Adipocyte (in vitro differentiated cells): Measurements from ENCODE around the gene RAD9A.

ENCODE experiments used
- DNase-seq: peaks from one replicate; pipeline ENCODE4 v3.0.0-alpha.2; 2015; ENCODE audit warnings: low read depth
- H3K27me3 ChIP-seq: replicated peaks from 2 replicates; pipeline ENCODE4 v1.7.0; 2013; ENCODE audit warnings: mild to moderate bottlenecking, low read length, moderate library complexity; ENCODE audit not compliant: control insufficient read depth, insufficient read depth
- H3K36me3 ChIP-seq: 2 replicates; pipeline ENCODE4 v1.7.0; 2013; ENCODE audit warnings: low read length, mild to moderate bottlenecking, moderate library complexity; ENCODE audit not compliant: control insufficient read depth, insufficient read depth, severe bottlenecking
- H3K4me1 ChIP-seq: 2 replicates; pipeline ENCODE4 v1.7.0; 2013; ENCODE audit warnings: mild to moderate bottlenecking, low read length, moderate library complexity; ENCODE audit not compliant: control insufficient read depth, insufficient read depth
- H3K4me3 ChIP-seq: 2 replicates; pipeline ENCODE4 v1.7.0; 2013; ENCODE audit warnings: mild to moderate bottlenecking, low read length, moderate library complexity
- H3K9ac ChIP-seq: 2 replicates; pipeline ENCODE4 v1.7.0; 2013; ENCODE audit warnings: mild to moderate bottlenecking, low read length, moderate library complexity
- H3K9me3 ChIP-seq: 2 replicates; pipeline ENCODE4 v1.7.0; 2013; ENCODE audit warnings: mild to moderate bottlenecking, low read length, moderate library complexity; ENCODE audit not compliant: control insufficient read depth

RAD9A gene

GRCh38 chr11:67352546-67353316 is 39.1 kb upstream of the RAD9A start:
- peak overlapping the region; percentile 93 for H3K4me3 ChIP-seq
- H3K9me3 ChIP-seq: no peaks in the 10 kb centered on the region
- H3K4me1 ChIP-seq: peaks cover 68% of the 10 kb centered on the region
- peak overlapping the region; percentile 98 for H3K9ac ChIP-seq
- H3K27me3 ChIP-seq: no peaks in the 10 kb centered on the region
- no peaks in the 10 kb centered on the region for H3K36me3 ChIP-seq
- DNase-seq: no peak

GRCh38 chr11:67353317-67354074 is 38.3 kb upstream of the RAD9A start, which contains the start of gene POLD4:
TSS of gene POLD4 (minus strand) at chr11:67353546. CDS start at chr11:67353399, 147 bp downstream.
- Histone ChIP-seq H3K9me3 (no peaks in the 10 kb centered on the region), H3K27me3 (no peaks in the 10 kb centered on the region), H3K36me3 (no peaks in the 10 kb centered on the region), H3K4me1 (peaks cover 75% of the 10 kb centered on the region), H3K9ac (peak within 1 kb of the TSS; percentile 98), H3K4me3 (peak within 1 kb of the TSS; percentile 93)
- DNase-seq: peak; percentile 98

GRCh38 chr11:67354075-67355022 is 37.4 kb upstream of the RAD9A start:
- DNase-seq: peak; percentile 82
- H3K9me3 ChIP-seq: no peaks in the 10 kb centered on the region
- H3K36me3 ChIP-seq: no peaks in the 10 kb centered on the region
- H3K4me1 ChIP-seq: peaks cover 67% of the 10 kb centered on the region
- H3K4me3 ChIP-seq: peak overlapping the region; percentile 75
- H3K27me3 ChIP-seq: no peaks in the 10 kb centered on the region
- peak overlapping the region; percentile 98 for H3K9ac ChIP-seq

GRCh38 chr11:67355023-67355793 is 36.6 kb upstream of the RAD9A start:
- peak overlapping the region; percentile 98 for H3K9ac ChIP-seq
- peaks cover 58% of the 10 kb centered on the region for H3K4me1 ChIP-seq
- no peaks in the 10 kb centered on the region for H3K9me3 ChIP-seq
- H3K27me3 ChIP-seq: no peaks in the 10 kb centered on the region
- H3K36me3 ChIP-seq: no peaks in the 10 kb centered on the region
- peak overlapping the region; percentile 28 for H3K4me3 ChIP-seq
- peak; percentile 33 for DNase-seq

- H3K9me3 ChIP-seq: no peaks in the 10 kb centered on the region
- H3K4me3 ChIP-seq: no peak overlapping the region
- H3K9ac ChIP-seq: peak overlapping the region; percentile 98
- H3K36me3 ChIP-seq: no peaks in the 10 kb centered on the region
- DNase-seq: no peak
- no peaks in the 10 kb centered on the region for H3K27me3 ChIP-seq
- peaks cover 58% of the 10 kb centered on the region for H3K4me1 ChIP-seq
Measured at GRCh38 chr11:67355794-67356386, 35.9 kb upstream of the RAD9A start.

- Histone ChIP-seq H3K9ac (peak overlapping the region; percentile 98), H3K4me1 (peaks cover 53% of the 10 kb centered on the region), H3K9me3 (no peaks in the 10 kb centered on the region), H3K27me3 (no peaks in the 10 kb centered on the region), H3K4me3 (no peak overlapping the region), H3K36me3 (no peaks in the 10 kb centered on the region)
- no peak for DNase-seq
Measured at GRCh38 chr11:67356387-67356863, 35.4 kb upstream of the RAD9A start.

GRCh38 chr11:67356864-67357561 is 34.8 kb upstream of the RAD9A start:
- H3K27me3 ChIP-seq: no peaks in the 10 kb centered on the region
- peak overlapping the region; percentile 98 for H3K9ac ChIP-seq
- no peak overlapping the region for H3K4me3 ChIP-seq
- peak; percentile 91 for DNase-seq
- H3K9me3 ChIP-seq: no peaks in the 10 kb centered on the region
- H3K4me1 ChIP-seq: peaks cover 49% of the 10 kb centered on the region
- no peaks in the 10 kb centered on the region for H3K36me3 ChIP-seq

GRCh38 chr11:67357831-67358670 is 33.7 kb upstream of the RAD9A start:
- no peaks in the 10 kb centered on the region for H3K27me3 ChIP-seq
- H3K4me1 ChIP-seq: peaks cover 49% of the 10 kb centered on the region
- H3K4me3 ChIP-seq: no peak overlapping the region
- H3K36me3 ChIP-seq: peaks cover 7% of the 10 kb centered on the region
- H3K9ac ChIP-seq: peak overlapping the region; percentile 98
- H3K9me3 ChIP-seq: no peaks in the 10 kb centered on the region
- DNase-seq: peak; percentile 44

- no peaks in the 10 kb centered on the region for H3K9me3 ChIP-seq
- H3K9ac ChIP-seq: no peak overlapping the region
- DNase-seq: no peak
- no peak overlapping the region for H3K4me3 ChIP-seq
- H3K27me3 ChIP-seq: no peaks in the 10 kb centered on the region
- peaks cover 30% of the 10 kb centered on the region for H3K36me3 ChIP-seq
- H3K4me1 ChIP-seq: peaks cover 33% of the 10 kb centered on the region
Measured at GRCh38 chr11:67364169-67364568, 27.6 kb upstream of the RAD9A start.
